Measurements from ENCODE around the gene PTPRM. TPM values are rescaled to one million over a fixed set of nuclear protein-coding genes. Genes with fewer than 3 reads are reported as not detected.
"Not testable (repeated sequence)": the region's sequence is repeated elsewhere in the genome, so short reads cannot be mapped to it uniquely, and the experiment has no call there.

The PTPRM gene
- total RNA-seq, 2 donors from 2014 or later, result 80.1 to 106 TPM

DNA sequence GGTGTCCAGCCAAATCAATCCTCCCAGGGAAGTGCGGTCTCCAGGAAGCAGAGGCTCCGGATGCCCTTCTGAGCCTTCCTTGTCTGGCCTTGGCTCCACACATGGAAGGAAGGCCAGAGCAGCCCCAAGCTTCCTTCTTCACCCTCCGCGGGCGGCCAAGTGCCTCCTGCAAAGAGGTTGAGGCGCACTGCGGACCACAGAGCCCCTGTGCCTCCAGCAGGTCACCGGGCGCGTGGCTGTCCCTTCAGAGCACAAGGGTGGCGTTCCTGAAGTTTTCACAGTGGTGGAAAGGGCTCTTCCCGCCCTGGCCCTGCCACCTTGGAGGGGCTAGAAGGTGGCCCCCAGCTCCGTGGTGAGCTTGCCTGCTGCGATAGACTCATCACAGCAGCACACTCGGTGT lies 866.2 kb downstream of the PTPRM start:
- Histone ChIP-seq H3K9me3 (peaks cover 0 to under 1% of the 10 kb centered on the region in 2 donors), H3K4me1 (no peaks in the 10 kb centered on the region), H3K4me3 (no peak overlapping the region), H3K27ac (no peak overlapping the region), H3K27me3 (no peaks in the 10 kb centered on the region), H3K36me3 (no peaks in the 10 kb centered on the region)
- TF ChIP-seq, protein P1, sequence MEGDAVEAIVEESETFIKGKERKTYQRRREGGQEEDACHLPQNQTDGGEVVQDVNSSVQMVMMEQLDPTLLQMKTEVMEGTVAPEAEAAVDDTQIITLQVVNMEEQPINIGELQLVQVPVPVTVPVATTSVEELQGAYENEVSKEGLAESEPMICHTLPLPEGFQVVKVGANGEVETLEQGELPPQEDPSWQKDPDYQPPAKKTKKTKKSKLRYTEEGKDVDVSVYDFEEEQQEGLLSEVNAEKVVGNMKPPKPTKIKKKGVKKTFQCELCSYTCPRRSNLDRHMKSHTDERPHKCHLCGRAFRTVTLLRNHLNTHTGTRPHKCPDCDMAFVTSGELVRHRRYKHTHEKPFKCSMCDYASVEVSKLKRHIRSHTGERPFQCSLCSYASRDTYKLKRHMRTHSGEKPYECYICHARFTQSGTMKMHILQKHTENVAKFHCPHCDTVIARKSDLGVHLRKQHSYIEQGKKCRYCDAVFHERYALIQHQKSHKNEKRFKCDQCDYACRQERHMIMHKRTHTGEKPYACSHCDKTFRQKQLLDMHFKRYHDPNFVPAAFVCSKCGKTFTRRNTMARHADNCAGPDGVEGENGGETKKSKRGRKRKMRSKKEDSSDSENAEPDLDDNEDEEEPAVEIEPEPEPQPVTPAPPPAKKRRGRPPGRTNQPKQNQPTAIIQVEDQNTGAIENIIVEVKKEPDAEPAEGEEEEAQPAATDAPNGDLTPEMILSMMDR (IDR thresholded peaks at IDR 0.05), result no peak
- DNase-seq (ENCODE audit: low spot score), result no peak

DNA sequence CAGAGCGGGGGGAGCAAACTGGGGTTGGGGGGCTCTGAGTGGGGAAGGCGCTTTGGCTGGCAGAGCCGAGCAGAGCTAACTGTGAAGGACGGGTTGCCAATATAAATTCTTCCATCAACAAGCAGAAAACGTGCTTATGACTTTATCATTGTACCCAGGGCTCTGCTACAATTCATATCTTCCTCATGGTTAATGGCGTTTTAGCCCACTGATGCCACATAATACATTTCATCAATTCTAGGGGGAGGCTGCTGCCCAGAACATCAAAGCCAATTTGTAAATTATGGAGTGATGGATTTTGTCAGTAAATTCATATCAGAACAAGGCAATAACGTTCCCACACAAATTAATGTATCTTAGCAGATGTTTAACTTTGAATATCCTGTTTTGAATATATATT lies 866.7 kb downstream of the PTPRM start:
- TF ChIP-seq, protein P1 (IDR thresholded peaks at IDR 0.05), result no peak
- Histone ChIP-seq H3K27ac (no peak overlapping the region), H3K4me1 (no peaks in the 10 kb centered on the region), H3K9me3 (peaks cover 0 to 5% of the 10 kb centered on the region in 2 donors), H3K36me3 (no peaks in the 10 kb centered on the region), H3K4me3 (no peak overlapping the region), H3K27me3 (no peaks in the 10 kb centered on the region)
- no peak for DNase-seq (ENCODE audit: low spot score)

DNA sequence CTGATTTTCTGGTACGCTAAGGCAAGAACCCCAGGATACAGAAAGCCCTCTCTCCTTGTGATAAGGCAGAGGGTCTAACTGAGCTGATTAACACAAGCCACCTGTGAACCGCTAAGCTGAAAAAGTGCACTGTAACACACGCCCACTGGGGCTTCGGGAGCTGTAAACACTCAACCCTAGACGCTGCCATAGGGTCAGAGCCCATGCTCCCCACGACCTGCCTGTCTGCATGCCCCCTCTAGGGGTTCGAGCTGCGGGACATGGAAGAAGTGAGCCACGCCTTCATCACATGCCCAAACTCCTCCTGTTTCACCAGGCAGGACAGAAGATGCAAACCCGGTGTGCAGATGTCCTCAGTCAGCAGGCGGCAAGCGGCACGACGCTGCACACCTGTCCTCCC lies 868.3 kb downstream of the PTPRM start:
- peaks cover 0 to 7% of the 10 kb centered on the region in 2 donors for H3K9me3 ChIP-seq
- H3K36me3 ChIP-seq, result no peaks in the 10 kb centered on the region
- H3K27ac ChIP-seq, result no peak overlapping the region
- H3K27me3 ChIP-seq, result no peaks in the 10 kb centered on the region
- no peak for DNase-seq (ENCODE audit: low spot score)
- TF ChIP-seq, protein P1 (IDR thresholded peaks at IDR 0.05), result no peak
- H3K4me3 ChIP-seq, result no peak overlapping the region
- H3K4me1 ChIP-seq, result no peaks in the 10 kb centered on the region

DNA sequence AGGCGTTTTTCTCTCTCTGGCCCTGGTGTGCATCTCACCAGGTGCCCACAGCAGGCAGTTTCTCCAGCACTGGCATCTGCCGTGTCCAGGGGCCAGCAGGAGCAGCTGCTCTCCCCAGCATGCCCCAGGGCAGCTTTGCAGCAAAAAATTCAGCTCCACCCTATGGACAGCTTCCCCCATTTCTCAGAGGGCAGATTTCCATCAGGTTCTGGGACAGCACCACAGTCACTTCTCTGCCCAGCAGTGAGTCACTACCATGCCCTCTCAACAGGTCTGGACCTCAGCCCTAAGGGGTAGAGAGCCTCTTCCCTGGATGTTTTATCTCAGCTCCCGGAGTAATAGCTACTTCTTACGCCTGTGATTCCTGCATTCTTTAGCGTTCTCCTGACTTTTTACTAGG lies 871.9 kb downstream of the PTPRM start:
- H3K27ac ChIP-seq, result no peak overlapping the region
- TF ChIP-seq, protein P1 (IDR thresholded peaks at IDR 0.05), result no peak
- H3K36me3 ChIP-seq, result no peaks in the 10 kb centered on the region
- no peaks in the 10 kb centered on the region for H3K4me1 ChIP-seq
- H3K27me3 ChIP-seq, result no peaks in the 10 kb centered on the region
- DNase-seq (ENCODE audit: low spot score), result no peak
- H3K4me3 ChIP-seq, result no peak overlapping the region
- peaks cover 0 to 7% of the 10 kb centered on the region in 2 donors for H3K9me3 ChIP-seq

DNA sequence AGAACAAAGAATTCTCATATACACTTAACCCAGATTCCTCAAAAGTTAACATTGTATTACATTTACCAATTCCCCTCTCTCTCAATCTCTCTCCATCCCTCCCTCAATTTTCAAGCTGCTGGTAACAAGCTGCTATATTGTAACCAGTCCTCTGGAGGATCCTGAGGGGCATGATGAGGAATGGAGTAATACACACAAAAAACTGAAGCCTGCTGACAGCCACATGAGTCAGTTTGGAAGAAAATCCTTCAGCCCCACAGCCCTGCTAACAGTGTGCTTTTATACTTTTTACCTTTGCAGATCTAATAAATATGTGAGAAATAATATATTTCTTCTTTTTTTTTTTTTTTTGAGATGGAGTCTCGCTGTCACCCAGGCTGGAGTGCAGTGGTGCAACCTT lies 876.4 kb downstream of the PTPRM start:
- peaks cover 0 to 5% of the 10 kb centered on the region in 2 donors for H3K9me3 ChIP-seq
- no peak for DNase-seq (ENCODE audit: low spot score)
- H3K4me3 ChIP-seq, result no peak overlapping the region
- no peak overlapping the region for H3K27ac ChIP-seq
- H3K36me3 ChIP-seq, result no peaks in the 10 kb centered on the region
- H3K4me1 ChIP-seq, result no peaks in the 10 kb centered on the region
- H3K27me3 ChIP-seq, result no peaks in the 10 kb centered on the region
- TF ChIP-seq, protein P1 (IDR thresholded peaks at IDR 0.05), result no peak

DNA sequence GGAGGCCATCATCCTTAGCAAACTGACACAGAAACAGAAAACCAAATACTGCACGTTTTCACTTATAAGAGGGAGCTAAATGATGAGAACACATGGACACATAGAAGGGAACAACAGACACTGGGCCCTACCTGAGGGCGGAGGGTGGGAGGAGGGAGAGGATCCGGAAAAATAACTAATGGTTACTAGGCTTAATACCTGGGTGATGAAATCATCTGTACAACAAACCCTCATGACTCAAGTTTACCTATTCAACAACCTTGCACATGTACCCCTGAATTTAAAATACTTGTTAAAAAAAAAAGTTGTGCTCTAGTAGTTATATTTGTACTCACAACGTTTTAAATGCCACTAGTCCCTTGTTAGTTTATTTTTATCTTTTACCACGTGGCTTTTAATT lies 879.8 kb downstream of the PTPRM start:
- H3K27ac ChIP-seq; H3K4me3 ChIP-seq; H3K4me1 ChIP-seq; H3K9me3 ChIP-seq; H3K27me3 ChIP-seq; H3K36me3 ChIP-seq; DNase-seq (ENCODE audit: low spot score): not testable (repeated sequence)

Data from right atrium auricular region (tissue), 2 donors.